Neural cell (in vitro differentiated cells): ENCODE results near the gene EPHA8. TPM values are rescaled to one million over a fixed set of nuclear protein-coding genes. Genes with fewer than 3 reads are reported as not detected.

Source experiments
- H2AFZ ChIP-seq: fragments of 200-600, 300-800 bp; sonication (generic), shearing (Covaris generic); 2 replicates; pipeline ENCODE4 v1.6.0; 2014; ENCODE audit warnings: low read depth, mild to moderate bottlenecking, antibody characterized with exemption, low read length, moderate library complexity
- H3F3A ChIP-seq: fragments of 200-600 bp; shearing (Covaris generic); 2 replicates; pipeline ENCODE4 v1.6.1; 2016; ENCODE audit warnings: mild to moderate bottlenecking, moderate library complexity, mixed read lengths, antibody characterized with exemption, low read length; ENCODE audit not compliant: insufficient read depth, poor library complexity, severe bottlenecking
- H3K27ac ChIP-seq: fragments of 200-600, 300-800 bp; sonication (generic), shearing (Covaris generic); 2 replicates; pipeline ENCODE4 v1.5.1; 2014; ENCODE audit warnings: mild to moderate bottlenecking, low read length, moderate library complexity
- H3K27me3 ChIP-seq: fragments of 300-800, 200-600 bp; sonication (generic), shearing (Covaris generic); 2 replicates; pipeline ENCODE4 v1.6.0; 2014; ENCODE audit warnings: mild to moderate bottlenecking, low read depth, low read length, moderate library complexity; ENCODE audit not compliant: insufficient read depth
- H3K36me3 ChIP-seq: fragments of 300-800, 200-600 bp; sonication (generic), shearing (Covaris generic); 2 replicates; pipeline ENCODE4 v1.5.1; 2014; ENCODE audit warnings: mild to moderate bottlenecking, antibody characterized with exemption, low read length, moderate library complexity; ENCODE audit not compliant: insufficient read depth
- H3K4me2 ChIP-seq: fragments of 300-800, 200-600 bp; sonication (generic), shearing (Covaris generic); 2 replicates; pipeline ENCODE4 v1.6.0; 2014; ENCODE audit warnings: mild to moderate bottlenecking, low read length
- H3K4me3 ChIP-seq: fragments of 300-800, 200-600 bp; sonication (generic), shearing (Covaris generic); 2 replicates; pipeline ENCODE4 v1.5.1; 2014; ENCODE audit warnings: mild to moderate bottlenecking, low read length, moderate library complexity
- H3K79me2 ChIP-seq: fragments of 200-600 bp; shearing (Covaris generic); replicated peaks from 2 replicates; pipeline ENCODE4 v1.6.0; 2014; ENCODE audit warnings: mild to moderate bottlenecking, low read length, moderate library complexity; ENCODE audit not compliant: insufficient read depth
- H3K9ac ChIP-seq: fragments of 300-800, 200-600 bp; sonication (generic), shearing (Covaris generic); 2 replicates; pipeline ENCODE4 v1.6.1; 2016; ENCODE audit warnings: mild to moderate bottlenecking, low read length, mixed read lengths
- H3K9me2 ChIP-seq: fragments of 200-600 bp; shearing (Covaris generic); 2 replicates; pipeline ENCODE4 v1.6.1; 2016; ENCODE audit warnings: mild to moderate bottlenecking, low read length, mixed read lengths; ENCODE audit not compliant: insufficient read depth
- H3K9me3 ChIP-seq: fragments of 200-600, 300-800 bp; sonication (generic), shearing (Covaris generic); 2 replicates; pipeline ENCODE4 v1.6.1; 2016; ENCODE audit warnings: mild to moderate bottlenecking, mixed run types, low read length, moderate library complexity, mixed read lengths
- H4K20me1 ChIP-seq: fragments of 200-600 bp; shearing (Covaris generic); 2 replicates; pipeline ENCODE4 v1.6.1; 2016; ENCODE audit warnings: mild to moderate bottlenecking, mixed run types; ENCODE audit not compliant: insufficient read depth
- EP300 ChIP-seq: fragments of 450-650 bp; conservative IDR thresholded peaks from 2 replicates; pipeline ENCODE4 v1.6.1; 2014; ENCODE audit warnings: antibody characterized with exemption, mild to moderate bottlenecking, moderate library complexity; ENCODE audit not compliant: poor library complexity, severe bottlenecking
- EZH2 ChIP-seq: fragments of 200-600, 300-800 bp; shearing (Covaris generic), sonication (generic); IDR thresholded peaks from 2 replicates; pipeline ENCODE4 v1.6.1; 2014; ENCODE audit warnings: antibody characterized with exemption, low read length, borderline replicate concordance, mild to moderate bottlenecking; ENCODE audit not compliant: insufficient read depth, poor library complexity, severe bottlenecking
- MXI1 ChIP-seq: fragments of 450-650 bp; conservative IDR thresholded peaks from 2 replicates; pipeline ENCODE4 v1.6.1; 2014; ENCODE audit warnings: antibody characterized with exemption, mild to moderate bottlenecking; ENCODE audit not compliant: poor library complexity, severe bottlenecking
- POLR2AphosphoS5 ChIP-seq: IDR thresholded peaks from 2 replicates; pipeline ENCODE4 v1.6.1; 2012
- RAD21 ChIP-seq: fragments of 450-650 bp; conservative IDR thresholded peaks from 2 replicates; pipeline ENCODE4 v1.6.1; 2014; ENCODE audit warnings: antibody characterized with exemption, mild to moderate bottlenecking, moderate library complexity
- SMC3 ChIP-seq: fragments of 450-650 bp; conservative IDR thresholded peaks from 2 replicates; pipeline ENCODE4 v1.6.1; 2014; ENCODE audit warnings: antibody characterized with exemption, mild to moderate bottlenecking, moderate library complexity; ENCODE audit not compliant: poor library complexity
- TAF1 ChIP-seq: IDR thresholded peaks from 2 replicates; pipeline ENCODE4 v1.6.1; 2012; ENCODE audit warnings: low read depth
- polyA plus RNA-seq: library from polyadenylated mRNA; depleted of rRNA; stranded (reverse); fragments of >200 nt; gene quantifications from 2 replicates; pipeline ENCODE4 v1.2.3, GENCODE V29; 2014
- TF ChIP-seq, protein P1 (sequence below): fragments of 450-650 bp; IDR thresholded peaks from 2 replicates; pipeline ENCODE4 v1.5.1; 2014; ENCODE audit warnings: antibody characterized with exemption, mild to moderate bottlenecking, moderate library complexity; ENCODE audit not compliant: poor library complexity, severe bottlenecking
- TF ChIP-seq, protein P2 (sequence below): IDR thresholded peaks from 2 replicates; pipeline ENCODE4 v1.6.1; 2012; ENCODE audit warnings: borderline replicate concordance

EPHA8 gene
- polyA plus RNA-seq, 1 donor from 2014 or later: 4.7 TPM

- Histone ChIP-seq H3K4me2 (no peak overlapping the region), H3K9me2 (no peaks in the 10 kb centered on the region), H3K36me3 (no peaks in the 10 kb centered on the region), H4K20me1 (no peaks in the 10 kb centered on the region), H3K27ac (no peak overlapping the region), H3F3A (no peaks in the 10 kb centered on the region), H3K9me3 (no peaks in the 10 kb centered on the region), H3K79me2 (no peaks in the 10 kb centered on the region), H2AFZ (no peak overlapping the region), H3K9ac (no peak overlapping the region), H3K27me3 (no peaks in the 10 kb centered on the region), H3K4me3 (no peak overlapping the region)
- TF ChIP-seq POLR2AphosphoS5 (no peak), EP300 (no peak), EZH2 (no peak), RAD21 (no peak), MXI1 (no peak), SMC3 (no peak), TAF1 (no peak)
- TF ChIP-seq, protein P1, sequence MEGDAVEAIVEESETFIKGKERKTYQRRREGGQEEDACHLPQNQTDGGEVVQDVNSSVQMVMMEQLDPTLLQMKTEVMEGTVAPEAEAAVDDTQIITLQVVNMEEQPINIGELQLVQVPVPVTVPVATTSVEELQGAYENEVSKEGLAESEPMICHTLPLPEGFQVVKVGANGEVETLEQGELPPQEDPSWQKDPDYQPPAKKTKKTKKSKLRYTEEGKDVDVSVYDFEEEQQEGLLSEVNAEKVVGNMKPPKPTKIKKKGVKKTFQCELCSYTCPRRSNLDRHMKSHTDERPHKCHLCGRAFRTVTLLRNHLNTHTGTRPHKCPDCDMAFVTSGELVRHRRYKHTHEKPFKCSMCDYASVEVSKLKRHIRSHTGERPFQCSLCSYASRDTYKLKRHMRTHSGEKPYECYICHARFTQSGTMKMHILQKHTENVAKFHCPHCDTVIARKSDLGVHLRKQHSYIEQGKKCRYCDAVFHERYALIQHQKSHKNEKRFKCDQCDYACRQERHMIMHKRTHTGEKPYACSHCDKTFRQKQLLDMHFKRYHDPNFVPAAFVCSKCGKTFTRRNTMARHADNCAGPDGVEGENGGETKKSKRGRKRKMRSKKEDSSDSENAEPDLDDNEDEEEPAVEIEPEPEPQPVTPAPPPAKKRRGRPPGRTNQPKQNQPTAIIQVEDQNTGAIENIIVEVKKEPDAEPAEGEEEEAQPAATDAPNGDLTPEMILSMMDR: no peak
- TF ChIP-seq, protein P2, sequence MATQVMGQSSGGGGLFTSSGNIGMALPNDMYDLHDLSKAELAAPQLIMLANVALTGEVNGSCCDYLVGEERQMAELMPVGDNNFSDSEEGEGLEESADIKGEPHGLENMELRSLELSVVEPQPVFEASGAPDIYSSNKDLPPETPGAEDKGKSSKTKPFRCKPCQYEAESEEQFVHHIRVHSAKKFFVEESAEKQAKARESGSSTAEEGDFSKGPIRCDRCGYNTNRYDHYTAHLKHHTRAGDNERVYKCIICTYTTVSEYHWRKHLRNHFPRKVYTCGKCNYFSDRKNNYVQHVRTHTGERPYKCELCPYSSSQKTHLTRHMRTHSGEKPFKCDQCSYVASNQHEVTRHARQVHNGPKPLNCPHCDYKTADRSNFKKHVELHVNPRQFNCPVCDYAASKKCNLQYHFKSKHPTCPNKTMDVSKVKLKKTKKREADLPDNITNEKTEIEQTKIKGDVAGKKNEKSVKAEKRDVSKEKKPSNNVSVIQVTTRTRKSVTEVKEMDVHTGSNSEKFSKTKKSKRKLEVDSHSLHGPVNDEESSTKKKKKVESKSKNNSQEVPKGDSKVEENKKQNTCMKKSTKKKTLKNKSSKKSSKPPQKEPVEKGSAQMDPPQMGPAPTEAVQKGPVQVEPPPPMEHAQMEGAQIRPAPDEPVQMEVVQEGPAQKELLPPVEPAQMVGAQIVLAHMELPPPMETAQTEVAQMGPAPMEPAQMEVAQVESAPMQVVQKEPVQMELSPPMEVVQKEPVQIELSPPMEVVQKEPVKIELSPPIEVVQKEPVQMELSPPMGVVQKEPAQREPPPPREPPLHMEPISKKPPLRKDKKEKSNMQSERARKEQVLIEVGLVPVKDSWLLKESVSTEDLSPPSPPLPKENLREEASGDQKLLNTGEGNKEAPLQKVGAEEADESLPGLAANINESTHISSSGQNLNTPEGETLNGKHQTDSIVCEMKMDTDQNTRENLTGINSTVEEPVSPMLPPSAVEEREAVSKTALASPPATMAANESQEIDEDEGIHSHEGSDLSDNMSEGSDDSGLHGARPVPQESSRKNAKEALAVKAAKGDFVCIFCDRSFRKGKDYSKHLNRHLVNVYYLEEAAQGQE: no peak
Measured at GRCh38 chr1:22526677-22527076, 36.6 kb upstream of the EPHA8 start.

DNA sequence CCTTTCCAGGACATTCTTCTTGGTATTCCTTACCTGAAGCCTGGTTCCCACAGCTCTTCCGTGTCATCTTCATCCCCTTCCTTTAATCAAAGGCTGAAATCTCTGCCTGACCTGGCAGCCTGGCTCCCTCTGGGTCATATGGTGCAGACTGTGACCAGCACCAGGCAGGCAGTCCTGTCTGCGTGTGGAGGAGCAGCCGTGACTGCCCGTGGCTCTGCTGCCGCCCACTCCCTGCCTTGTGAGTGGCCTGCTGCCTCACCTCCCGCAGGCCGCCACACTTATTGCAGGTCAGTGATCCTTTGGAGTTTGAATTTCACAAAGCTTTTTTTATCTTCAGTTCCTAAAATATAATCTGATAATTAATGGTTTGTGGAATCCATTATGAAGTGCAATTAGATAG lies 36.2 kb upstream of the EPHA8 start:
- no peak overlapping the region for H3K27ac ChIP-seq
- TF ChIP-seq POLR2AphosphoS5 (no peak), EZH2 (no peak), RAD21 (no peak), MXI1 (no peak)
- TF ChIP-seq, protein P2: no peak

More for the DNA sequence above, 36.2 kb upstream of the EPHA8 start:
- no peaks in the 10 kb centered on the region for H3K36me3 ChIP-seq
- H3K9me2 ChIP-seq: no peaks in the 10 kb centered on the region
- no peak overlapping the region for H3K4me3 ChIP-seq
- no peak overlapping the region for H3K9ac ChIP-seq
- H3K27me3 ChIP-seq: no peaks in the 10 kb centered on the region
- H3K9me3 ChIP-seq: no peaks in the 10 kb centered on the region
- no peaks in the 10 kb centered on the region for H4K20me1 ChIP-seq
- no peaks in the 10 kb centered on the region for H3K79me2 ChIP-seq
- H3K4me2 ChIP-seq: no peak overlapping the region
- H3F3A ChIP-seq: no peaks in the 10 kb centered on the region
- H2AFZ ChIP-seq: no peak overlapping the region
